Lung (tissue), 12 donors: ENCODE results near the gene PRCC. TPM values are rescaled to one million over a fixed set of nuclear protein-coding genes. Genes with fewer than 3 reads are reported as not detected.

Experiments
- ATAC-seq: fragments of 200-7000 bp; cut with Tn5 transposase; one replicate; pipeline ENCODE4 v1.9.1; 2020; ENCODE audit warnings: moderate number of reproducible peaks; ENCODE audit not compliant: insufficient read depth, low FRiP score
- DNase-seq, 3 donors: peaks; one replicate each; pipeline ENCODE4 v3.0.0-alpha.2; 2013 to 2017
- H3K27ac ChIP-seq, 2 donors: one replicate each; pipeline ENCODE4 v1.5.1; 2013; ENCODE audit warnings: mild to moderate bottlenecking in 2 of 2, moderate library complexity in 2 of 2, control low read depth in 1 of 2, inconsistent platforms in 1 of 2, low read depth in 1 of 2, low read length in 1 of 2
- H3K27me3 ChIP-seq, 3 donors: one replicate each; pipeline ENCODE4 v1.5.1; 2013; ENCODE audit warnings: low read length in 2 of 3; ENCODE audit not compliant: control insufficient read depth in 3 of 3, insufficient read depth in 3 of 3
- H3K36me3 ChIP-seq, 4 donors: one replicate each; pipeline ENCODE4 v1.5.1; 2013; ENCODE audit warnings: low read length in 4 of 4, mild to moderate bottlenecking in 1 of 4, moderate library complexity in 1 of 4; ENCODE audit not compliant: control insufficient read depth in 4 of 4, insufficient read depth in 4 of 4
- H3K4me1 ChIP-seq, 5 donors: one replicate each; pipeline ENCODE4 v1.5.1; 2013; ENCODE audit warnings: low read length in 5 of 5, mild to moderate bottlenecking in 2 of 5, moderate library complexity in 1 of 5; ENCODE audit not compliant: control insufficient read depth in 5 of 5, insufficient read depth in 5 of 5
- H3K4me3 ChIP-seq: one replicate; pipeline ENCODE4 v1.5.1; 2013; ENCODE audit warnings: mild to moderate bottlenecking, control low read depth, moderate library complexity
- H3K9ac ChIP-seq, 2 donors: one replicate each; pipeline ENCODE4 v1.5.1; 2013; ENCODE audit warnings: low read length in 2 of 2, control low read depth in 1 of 2; ENCODE audit not compliant: insufficient read depth in 1 of 2
- H3K9me3 ChIP-seq, 4 donors: one replicate each; pipeline ENCODE4 v1.5.1; 2013; ENCODE audit warnings: low read length in 3 of 4, mild to moderate bottlenecking in 1 of 4, moderate library complexity in 1 of 4; ENCODE audit not compliant: control insufficient read depth in 4 of 4, insufficient read depth in 3 of 4
- CTCF ChIP-seq: IDR thresholded peaks from 2 replicates; pipeline ENCODE4 v1.5.1; 2012; ENCODE audit warnings: mild to moderate bottlenecking; ENCODE audit errors: control extremely low read depth, extremely low read depth
- WGBS, 2 donors: extraction: QIAGEN DNeasy Blood & Tissue Kit; methylation state at CpG; one replicate each; pipeline ENCODE4 v1.1.7; 2013; 5-methylcytosine and 5-hydroxymethylcytosine counted together
- polyA plus RNA-seq, 2 donors: library from polyadenylated mRNA; stranded (reverse); fragments of 200-250 nt; gene quantifications; one replicate each; pipeline ENCODE4 v1.2.1, GENCODE V29; 2013
- total RNA-seq, 2 donors: library from RNA; depleted of rRNA in 1 of 2; stranded (reverse); fragments of >200 nt in 1 of 2; gene quantifications; one replicate each; pipeline ENCODE4 v1.2.1, GENCODE V29; 2014 to 2021
- donor health status: control.
- donor health status: control.
- donor health status: Bipolar disorder and iron deficiency.
- donor health status: healthy.
- donor health status: DM: yes; HTN: yes; CAD: no.

PRCC gene
- total and polyA plus RNA-seq, 4 donors: 36.2 to 52.7 (median 39.3) TPM

- peaks cover 4 to 37% (median 18%) of the 10 kb centered on the region in 4 donors for H3K36me3 ChIP-seq
- 1% methylated on average over 38 of the region's 38 CpGs for WGBS, 2 donors
- DNase-seq (peak; percentile 99 to 100 (median 100)), ATAC-seq (peak; percentile 93)
- H3K9ac ChIP-seq: peak within 1 kb of the TSS in 1 of 2 donors; percentile 36
- peak within 1 kb of the TSS; percentile 61 for H3K4me3 ChIP-seq
- H3K27ac ChIP-seq: peak within 1 kb of the TSS; percentile 71 to 89
- H3K9me3 ChIP-seq: no peaks in the 10 kb centered on the region
- no peak for TF ChIP-seq CTCF
- H3K4me1 ChIP-seq: peaks cover 0 to 15% (median 0%) of the 10 kb centered on the region in 5 donors
- no peaks in the 10 kb centered on the region for H3K27me3 ChIP-seq
These were observed 26.4 kb upstream of the PRCC start, which contains the start of gene MRPL24 for GRCh38 chr1:156740741-156741480. TSS of gene MRPL24 (minus strand) at chr1:156741088. CDS start at chr1:156738704, 2,384 bp downstream.

DNA sequence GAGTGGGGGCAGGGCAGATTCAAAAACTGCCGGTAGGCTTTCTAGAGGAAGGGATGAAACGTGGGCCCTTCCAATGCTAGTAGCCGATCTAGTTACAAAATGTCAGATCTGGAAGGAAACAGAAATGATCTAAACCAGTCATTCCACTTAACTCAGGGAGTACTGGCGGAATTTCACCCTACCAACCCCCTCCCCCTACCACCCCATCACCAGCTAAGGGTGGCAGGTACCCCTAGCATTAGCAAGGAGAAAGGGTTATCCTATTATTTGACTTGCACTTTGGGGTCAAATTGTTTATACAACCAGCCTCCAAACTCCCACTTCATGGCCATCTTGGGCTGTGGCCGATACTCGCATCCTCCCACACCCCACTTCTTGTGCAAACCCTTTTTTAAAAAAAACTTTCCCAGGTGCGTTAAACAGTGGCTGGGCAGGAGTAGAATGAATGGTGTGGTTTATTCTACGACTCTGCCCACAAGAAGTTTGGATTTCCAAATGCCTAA lies 25.8 kb upstream of the PRCC start:
- H3K27me3 ChIP-seq: no peaks in the 10 kb centered on the region
- H3K27ac ChIP-seq: peak overlapping the region; percentile 71 to 89
- H3K4me3 ChIP-seq: no peak overlapping the region
- no peak overlapping the region for H3K9ac ChIP-seq
- 34 to 40% methylated on average over 8 of the region's 8 CpGs for WGBS, 2 donors
- H3K9me3 ChIP-seq: no peaks in the 10 kb centered on the region
- peaks cover 4 to 36% (median 18%) of the 10 kb centered on the region in 4 donors for H3K36me3 ChIP-seq
- no peak for TF ChIP-seq CTCF
- ATAC-seq (no peak), DNase-seq (no peak)
- peaks cover 0 to 20% (median 2%) of the 10 kb centered on the region in 5 donors for H3K4me1 ChIP-seq

- no peak overlapping the region for H3K9ac ChIP-seq
- no peak overlapping the region for H3K4me3 ChIP-seq
- no peaks in the 10 kb centered on the region for H3K9me3 ChIP-seq
- 85 to 89% methylated on average over 3 of the region's 3 CpGs for WGBS, 2 donors
- DNase-seq: no peak
- peaks cover 0 to 23% (median 2%) of the 10 kb centered on the region in 5 donors for H3K4me1 ChIP-seq
- H3K27ac ChIP-seq: peak overlapping the region in 1 of 2 donors; percentile 35
- TF ChIP-seq CTCF: no peak
- ATAC-seq: no peak
- H3K36me3 ChIP-seq: peaks cover 4 to 32% (median 17%) of the 10 kb centered on the region in 4 donors
- no peaks in the 10 kb centered on the region for H3K27me3 ChIP-seq
These were observed 25.3 kb upstream of the PRCC start for GRCh38 chr1:156742017-156742416.
